OCI-LY1 (cell line): Measurements from ENCODE around the gene NDFIP2.

Experiments used
- H2AFZ ChIP-seq: fragments of 200-600 bp; sonication (generic), shearing (Covaris generic); 2 replicates; pipeline ENCODE4 v1.6.0; 2014; ENCODE audit warnings: antibody characterized with exemption, mild to moderate bottlenecking, low read length
- H3F3A ChIP-seq: fragments of 200-600 bp; sonication (generic), shearing (Covaris generic); 2 replicates; pipeline ENCODE4 v1.6.0; 2014; ENCODE audit warnings: mild to moderate bottlenecking, antibody characterized with exemption, low read length, moderate library complexity; ENCODE audit not compliant: insufficient read depth
- H3K27ac ChIP-seq: fragments of 200-600 bp; sonication (generic); 2 replicates; pipeline ENCODE4 v1.5.1; 2014; ENCODE audit warnings: low read length, mixed run types, mild to moderate bottlenecking, low read depth; ENCODE audit not compliant: poor library complexity, severe bottlenecking
- H3K27me3 ChIP-seq: fragments of 200-600 bp; sonication (generic); 2 replicates; pipeline ENCODE4 v1.6.0; 2014; ENCODE audit warnings: antibody characterized with exemption, mild to moderate bottlenecking, low read length, moderate library complexity; ENCODE audit not compliant: insufficient read depth
- H3K36me3 ChIP-seq: fragments of 200-600 bp; sonication (generic); 2 replicates; pipeline ENCODE4 v1.6.1; 2014; ENCODE audit warnings: mild to moderate bottlenecking, antibody characterized with exemption, low read length, moderate library complexity, mixed read lengths; ENCODE audit not compliant: insufficient read depth
- H3K4me1 ChIP-seq: fragments of 200-600 bp; sonication (generic); 2 replicates; pipeline ENCODE4 v1.5.1; 2014; ENCODE audit warnings: mild to moderate bottlenecking, low read length, moderate library complexity; ENCODE audit not compliant: insufficient read depth, severe bottlenecking
- H3K4me2 ChIP-seq: fragments of 200-600 bp; sonication (generic), shearing (Covaris generic); 2 replicates; pipeline ENCODE4 v1.6.1; 2014; ENCODE audit warnings: low read length
- H3K4me3 ChIP-seq: fragments of 200-600 bp; sonication (generic); 2 replicates; pipeline ENCODE4 v1.5.1; 2014; ENCODE audit warnings: low read length, low read depth, mild to moderate bottlenecking, mixed read lengths; ENCODE audit not compliant: poor library complexity, severe bottlenecking
- H3K79me2 ChIP-seq: fragments of 200-600 bp; shearing (Covaris generic); 2 replicates; pipeline ENCODE4 v1.6.1; 2016; ENCODE audit warnings: mixed run types, low read length, mixed read lengths; ENCODE audit not compliant: insufficient read depth
- H3K9ac ChIP-seq: fragments of 200-600 bp; sonication (generic), shearing (Covaris generic); 2 replicates; pipeline ENCODE4 v1.6.1; 2014; ENCODE audit warnings: mild to moderate bottlenecking, low read length, mixed read lengths
- H3K9me2 ChIP-seq: fragments of 200-600 bp; sonication (generic), shearing (Covaris generic); 2 replicates; pipeline ENCODE4 v1.6.1; 2014; ENCODE audit warnings: low read depth, mild to moderate bottlenecking, low read length, mixed read lengths
- H3K9me3 ChIP-seq: fragments of 200-600 bp; shearing (Covaris generic); 2 replicates; pipeline ENCODE4 v1.6.1; 2014; ENCODE audit warnings: low read length, mixed read lengths
- H4K20me1 ChIP-seq: fragments of 200-600 bp; sonication (generic), shearing (Covaris generic); 2 replicates; pipeline ENCODE4 v1.6.0; 2016; ENCODE audit warnings: mild to moderate bottlenecking, low read length; ENCODE audit not compliant: insufficient read depth
- EZH2 ChIP-seq: fragments of 200-600 bp; sonication (generic), shearing (Covaris generic); IDR thresholded peaks from 2 replicates; pipeline ENCODE4 v1.8.0; 2017; ENCODE audit warnings: borderline replicate concordance, mixed run types, mild to moderate bottlenecking, antibody characterized with exemption, low read length, moderate library complexity, mixed read lengths
- TF ChIP-seq, protein P1 (sequence below): fragments of 200-600 bp; sonication (generic), shearing (Covaris generic); IDR thresholded peaks from 2 replicates; pipeline ENCODE4 v1.5.1; 2017; ENCODE audit warnings: mild to moderate bottlenecking, antibody characterized with exemption, low read length, moderate library complexity, mixed read lengths

The NDFIP2 gene

GRCh38 chr13:79440958-79441528 lies 39.9 kb upstream of the NDFIP2 start:
- no peaks in the 10 kb centered on the region for H3K27me3 ChIP-seq
- H3K9me2 ChIP-seq = no peaks in the 10 kb centered on the region
- no peak overlapping the region for H3K9ac ChIP-seq
- no peaks in the 10 kb centered on the region for H3F3A ChIP-seq
- H3K79me2 ChIP-seq = no peaks in the 10 kb centered on the region
- no peaks in the 10 kb centered on the region for H3K4me1 ChIP-seq
- H3K4me3 ChIP-seq = no peak overlapping the region
- H3K27ac ChIP-seq = no peak overlapping the region
- no peaks in the 10 kb centered on the region for H3K36me3 ChIP-seq
- H4K20me1 ChIP-seq = no peaks in the 10 kb centered on the region
- H2AFZ ChIP-seq = no peak overlapping the region
- H3K9me3 ChIP-seq = no peaks in the 10 kb centered on the region
- TF ChIP-seq, protein P1, sequence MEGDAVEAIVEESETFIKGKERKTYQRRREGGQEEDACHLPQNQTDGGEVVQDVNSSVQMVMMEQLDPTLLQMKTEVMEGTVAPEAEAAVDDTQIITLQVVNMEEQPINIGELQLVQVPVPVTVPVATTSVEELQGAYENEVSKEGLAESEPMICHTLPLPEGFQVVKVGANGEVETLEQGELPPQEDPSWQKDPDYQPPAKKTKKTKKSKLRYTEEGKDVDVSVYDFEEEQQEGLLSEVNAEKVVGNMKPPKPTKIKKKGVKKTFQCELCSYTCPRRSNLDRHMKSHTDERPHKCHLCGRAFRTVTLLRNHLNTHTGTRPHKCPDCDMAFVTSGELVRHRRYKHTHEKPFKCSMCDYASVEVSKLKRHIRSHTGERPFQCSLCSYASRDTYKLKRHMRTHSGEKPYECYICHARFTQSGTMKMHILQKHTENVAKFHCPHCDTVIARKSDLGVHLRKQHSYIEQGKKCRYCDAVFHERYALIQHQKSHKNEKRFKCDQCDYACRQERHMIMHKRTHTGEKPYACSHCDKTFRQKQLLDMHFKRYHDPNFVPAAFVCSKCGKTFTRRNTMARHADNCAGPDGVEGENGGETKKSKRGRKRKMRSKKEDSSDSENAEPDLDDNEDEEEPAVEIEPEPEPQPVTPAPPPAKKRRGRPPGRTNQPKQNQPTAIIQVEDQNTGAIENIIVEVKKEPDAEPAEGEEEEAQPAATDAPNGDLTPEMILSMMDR = no peak
- no peak for TF ChIP-seq EZH2
- no peak overlapping the region for H3K4me2 ChIP-seq

DNA sequence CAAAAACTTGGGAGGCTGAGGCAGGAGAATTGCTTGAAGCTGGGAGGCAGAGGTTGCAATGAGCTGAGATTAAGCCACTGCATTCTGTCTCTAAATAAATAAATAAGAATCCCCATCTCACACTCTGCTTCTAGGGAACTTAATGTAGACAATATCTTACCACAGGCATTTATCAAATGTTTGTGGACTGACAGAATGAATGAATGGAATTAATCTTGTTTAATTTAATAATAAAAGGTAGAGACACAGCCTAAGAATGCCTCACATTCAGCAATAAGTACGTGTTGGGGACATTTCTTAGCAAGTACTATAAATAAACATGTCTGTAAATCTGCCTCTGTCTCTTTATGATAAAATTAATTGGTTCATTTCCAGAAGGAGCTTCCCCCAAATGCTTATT lies 38.7 kb upstream of the NDFIP2 start:
- Histone ChIP-seq H3K27me3 (no peaks in the 10 kb centered on the region), H3K79me2 (no peaks in the 10 kb centered on the region), H3K4me3 (no peak overlapping the region), H4K20me1 (no peaks in the 10 kb centered on the region), H2AFZ (no peak overlapping the region), H3F3A (no peaks in the 10 kb centered on the region), H3K9ac (no peak overlapping the region), H3K9me2 (no peaks in the 10 kb centered on the region), H3K36me3 (no peaks in the 10 kb centered on the region), H3K9me3 (no peaks in the 10 kb centered on the region), H3K4me1 (no peaks in the 10 kb centered on the region), H3K4me2 (no peak overlapping the region), H3K27ac (no peak overlapping the region)
- TF ChIP-seq, protein P1 = no peak
- TF ChIP-seq EZH2 = no peak

GRCh38 chr13:79442706-79443105 lies 38.2 kb upstream of the NDFIP2 start:
- Histone ChIP-seq H3K36me3 (no peaks in the 10 kb centered on the region), H3K79me2 (no peaks in the 10 kb centered on the region), H3K27ac (no peak overlapping the region), H4K20me1 (no peaks in the 10 kb centered on the region), H3K27me3 (no peaks in the 10 kb centered on the region), H3K4me1 (no peaks in the 10 kb centered on the region), H3K9me3 (no peaks in the 10 kb centered on the region), H3K4me3 (no peak overlapping the region), H3K4me2 (no peak overlapping the region), H2AFZ (no peak overlapping the region), H3K9ac (no peak overlapping the region), H3K9me2 (no peaks in the 10 kb centered on the region), H3F3A (no peaks in the 10 kb centered on the region)
- no peak for TF ChIP-seq EZH2
- TF ChIP-seq, protein P1 = no peak
